Measurements from ENCODE around the gene NUTF2.
"Not testable (repeated sequence)": the region's sequence is repeated elsewhere in the genome, so short reads cannot be mapped to it uniquely, and the experiment has no call there.

The NUTF2 gene

DNA sequence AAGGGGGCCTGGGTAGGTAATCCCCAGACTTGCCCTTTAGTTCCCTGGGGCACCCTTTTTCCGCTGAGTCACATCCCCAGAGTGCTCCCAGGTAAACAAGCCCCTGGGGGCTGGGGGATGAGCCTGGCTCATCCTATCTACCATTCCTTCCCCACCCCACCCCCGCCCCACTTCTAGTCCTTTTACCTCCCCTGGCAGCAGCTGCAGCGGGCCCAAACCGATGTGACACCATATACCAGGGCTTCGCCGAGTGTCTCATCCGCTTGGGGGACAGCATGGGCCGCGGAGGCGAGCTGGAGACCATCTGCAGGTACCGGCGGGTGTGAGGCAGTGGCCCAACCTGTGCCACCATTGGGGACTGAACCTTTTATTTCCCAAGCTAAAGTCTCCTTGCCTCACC lies 38.8 kb downstream of the NUTF2 start:
- no peak for DNase-seq (ENCODE audit: low read depth in 3 of 3)

- no peak for DNase-seq (ENCODE audit: low read depth in 3 of 3)
Observed at GRCh38 chr16:67885976-67886375, 39.2 kb downstream of the NUTF2 start.

- DNase-seq (ENCODE audit: low read depth in 3 of 3), result no peak
Observed at GRCh38 chr16:67886387-67886786, 39.7 kb downstream of the NUTF2 start.

- DNase-seq (ENCODE audit: low read depth in 3 of 3), result no peak
Observed at GRCh38 chr16:67888331-67888730, 41.6 kb downstream of the NUTF2 start.

- DNase-seq (ENCODE audit: low read depth in 3 of 3), result no peak
Observed at GRCh38 chr16:67892375-67892774, 45.6 kb downstream of the NUTF2 start.

- DNase-seq (ENCODE audit: low read depth in 3 of 3), result peak; percentile 87 to 90 (median 90)
Observed at GRCh38 chr16:67892899-67893742, 46.4 kb downstream of the NUTF2 start, which contains the start of gene PSKH1. Gene PSKH1 (plus strand): TSS chr16:67893254. CDS start chr16:67908750, 15,496 bp downstream.

DNA sequence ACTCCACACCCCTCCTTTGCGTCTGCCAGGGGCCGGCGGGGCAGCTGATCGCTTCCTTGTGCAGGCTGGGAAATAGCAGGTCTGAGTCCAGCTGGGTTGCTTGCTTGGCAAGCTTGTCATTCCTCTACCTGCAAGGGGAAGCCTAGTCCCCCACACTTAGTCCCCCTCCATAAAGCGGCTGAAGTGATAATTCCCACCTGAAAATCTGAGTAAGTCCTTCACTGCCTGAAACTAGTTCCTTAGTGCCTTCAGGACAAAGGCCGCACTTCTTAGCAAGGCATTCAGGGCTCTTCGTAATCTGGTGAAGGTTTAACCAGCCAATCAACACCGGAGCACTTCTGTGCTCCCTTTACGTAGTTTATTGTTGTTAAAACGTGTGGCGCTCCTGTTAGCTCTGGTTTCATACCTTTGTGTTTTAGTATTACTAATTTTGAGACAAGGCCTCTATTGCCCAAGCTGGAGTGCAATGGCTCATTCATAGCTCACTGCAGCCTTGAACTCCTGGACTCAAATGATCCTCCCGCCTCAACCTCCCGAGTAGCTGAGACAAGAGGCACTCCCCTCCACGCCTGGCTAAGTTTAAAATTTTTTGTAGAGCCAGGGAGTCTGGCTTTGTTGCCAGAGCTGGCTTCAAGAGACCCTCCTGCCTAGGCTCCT lies 47.1 kb downstream of the NUTF2 start:
- DNase-seq (ENCODE audit: low read depth in 3 of 3), result no peak

- no peak for DNase-seq (ENCODE audit: low read depth in 3 of 3)
Observed at GRCh38 chr16:67897231-67897630, 50.5 kb downstream of the NUTF2 start.

DNA sequence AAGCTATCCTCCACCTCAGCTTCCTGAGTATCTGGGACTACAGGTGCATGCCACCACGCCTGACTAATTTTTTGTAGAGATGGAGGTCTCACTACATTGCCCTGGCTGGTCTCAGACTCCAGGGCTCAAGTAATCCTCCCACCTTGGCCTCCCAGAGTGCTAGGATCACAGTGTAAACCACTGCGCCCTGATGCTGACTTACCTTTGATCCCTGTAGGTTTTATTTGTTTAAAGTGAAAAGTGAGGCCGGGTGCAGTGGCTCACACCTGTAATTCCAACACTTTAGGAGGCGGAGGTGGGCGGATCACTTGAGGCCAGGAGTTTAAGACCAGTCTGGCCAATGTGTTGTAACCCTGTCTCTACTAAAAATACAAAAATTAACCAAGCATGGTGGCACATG lies 55.0 kb downstream of the NUTF2 start:
- no peak for DNase-seq (ENCODE audit: low read depth in 3 of 3)

DNA sequence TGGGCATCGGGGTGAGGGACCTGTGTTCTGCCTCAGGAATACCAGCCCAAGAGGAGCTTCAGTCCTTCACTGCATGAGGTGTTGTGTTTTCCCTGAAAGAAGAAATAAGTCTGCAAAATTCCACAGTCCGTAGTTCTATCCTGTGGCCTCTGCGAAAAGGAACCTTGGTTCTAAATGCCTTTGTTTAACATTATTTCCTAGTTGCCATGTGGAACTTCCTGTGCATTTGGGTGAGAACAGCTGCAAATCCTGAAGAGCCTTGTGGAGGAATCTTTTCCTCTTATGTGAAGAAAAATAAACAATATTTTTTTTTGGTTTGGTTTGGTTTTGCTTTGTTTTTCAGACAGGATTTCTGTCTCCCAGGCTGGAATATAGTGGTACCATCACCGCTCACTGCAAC lies 56.1 kb downstream of the NUTF2 start:
- DNase-seq (ENCODE audit: low read depth in 3 of 3), result no peak

DNA sequence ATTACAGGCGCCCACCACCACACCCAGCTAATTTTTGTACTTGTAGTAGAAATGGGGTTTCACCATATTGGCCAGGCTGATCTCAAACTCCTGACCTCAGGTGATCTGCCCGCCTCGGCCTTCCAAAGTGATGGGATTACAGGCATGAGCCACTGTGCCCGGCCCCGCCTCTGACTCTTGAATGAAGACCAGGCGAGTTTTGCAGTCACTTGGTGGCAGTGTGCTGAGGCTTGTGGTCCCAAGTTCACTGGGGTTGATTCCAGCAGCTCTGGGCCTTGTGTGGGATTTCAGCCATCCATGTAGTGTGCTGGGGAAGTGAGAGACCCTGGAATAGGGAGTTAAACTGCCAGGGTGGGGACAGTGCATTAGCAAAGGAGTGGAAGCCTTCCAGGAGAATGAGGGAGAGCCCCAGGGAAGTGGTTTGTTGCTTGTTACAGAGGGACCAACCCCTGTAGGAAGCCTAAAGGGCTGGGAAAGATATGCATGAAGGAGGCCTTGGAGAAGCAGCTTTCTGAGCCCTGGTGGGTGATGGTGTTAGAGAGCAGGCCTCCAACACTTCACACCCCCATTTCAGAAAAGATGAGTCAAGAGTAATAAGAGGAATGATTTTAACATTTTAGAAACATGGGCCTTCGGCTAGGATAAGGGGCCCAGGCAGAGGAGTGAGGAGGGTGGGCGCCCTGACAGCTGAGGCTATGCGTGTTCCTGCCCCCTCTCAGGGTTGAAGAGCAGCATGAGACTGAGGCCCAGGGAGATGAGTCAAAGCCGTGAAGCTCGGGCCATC lies 60.9 kb downstream of the NUTF2 start:
- DNase-seq (ENCODE audit: low read depth in 3 of 3), result no peak

DNA sequence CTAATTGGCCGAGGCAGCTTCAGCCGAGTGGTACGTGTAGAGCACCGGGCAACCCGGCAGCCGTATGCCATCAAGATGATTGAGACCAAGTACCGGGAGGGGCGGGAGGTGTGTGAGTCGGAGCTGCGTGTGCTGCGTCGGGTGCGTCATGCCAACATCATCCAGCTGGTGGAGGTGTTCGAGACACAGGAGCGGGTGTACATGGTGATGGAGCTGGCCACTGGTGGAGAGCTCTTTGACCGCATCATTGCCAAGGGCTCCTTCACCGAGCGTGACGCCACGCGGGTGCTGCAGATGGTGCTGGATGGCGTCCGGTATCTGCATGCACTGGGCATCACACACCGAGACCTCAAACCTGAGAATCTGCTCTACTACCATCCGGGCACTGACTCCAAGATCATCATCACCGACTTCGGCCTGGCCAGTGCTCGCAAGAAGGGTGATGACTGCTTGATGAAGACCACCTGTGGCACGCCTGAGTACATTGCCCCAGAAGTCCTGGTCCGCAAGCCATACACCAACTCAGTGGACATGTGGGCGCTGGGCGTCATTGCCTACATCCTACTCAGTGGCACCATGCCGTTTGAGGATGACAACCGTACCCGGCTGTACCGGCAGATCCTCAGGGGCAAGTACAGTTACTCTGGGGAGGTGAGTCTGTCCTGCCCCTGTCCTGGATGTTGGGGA lies 62.5 kb downstream of the NUTF2 start:
- DNase-seq (ENCODE audit: low read depth in 3 of 3), result no peak

- DNase-seq (ENCODE audit: low read depth in 3 of 3), result no peak
Observed at GRCh38 chr16:67910158-67910557, 63.4 kb downstream of the NUTF2 start.

- DNase-seq (ENCODE audit: low read depth in 3 of 3), result no peak
Observed at GRCh38 chr16:67914758-67915495, 68.2 kb downstream of the NUTF2 start.

- DNase-seq (ENCODE audit: low read depth in 3 of 3), result not testable (repeated sequence)
Observed at GRCh38 chr16:67915496-67915769, 68.7 kb downstream of the NUTF2 start.

DNA sequence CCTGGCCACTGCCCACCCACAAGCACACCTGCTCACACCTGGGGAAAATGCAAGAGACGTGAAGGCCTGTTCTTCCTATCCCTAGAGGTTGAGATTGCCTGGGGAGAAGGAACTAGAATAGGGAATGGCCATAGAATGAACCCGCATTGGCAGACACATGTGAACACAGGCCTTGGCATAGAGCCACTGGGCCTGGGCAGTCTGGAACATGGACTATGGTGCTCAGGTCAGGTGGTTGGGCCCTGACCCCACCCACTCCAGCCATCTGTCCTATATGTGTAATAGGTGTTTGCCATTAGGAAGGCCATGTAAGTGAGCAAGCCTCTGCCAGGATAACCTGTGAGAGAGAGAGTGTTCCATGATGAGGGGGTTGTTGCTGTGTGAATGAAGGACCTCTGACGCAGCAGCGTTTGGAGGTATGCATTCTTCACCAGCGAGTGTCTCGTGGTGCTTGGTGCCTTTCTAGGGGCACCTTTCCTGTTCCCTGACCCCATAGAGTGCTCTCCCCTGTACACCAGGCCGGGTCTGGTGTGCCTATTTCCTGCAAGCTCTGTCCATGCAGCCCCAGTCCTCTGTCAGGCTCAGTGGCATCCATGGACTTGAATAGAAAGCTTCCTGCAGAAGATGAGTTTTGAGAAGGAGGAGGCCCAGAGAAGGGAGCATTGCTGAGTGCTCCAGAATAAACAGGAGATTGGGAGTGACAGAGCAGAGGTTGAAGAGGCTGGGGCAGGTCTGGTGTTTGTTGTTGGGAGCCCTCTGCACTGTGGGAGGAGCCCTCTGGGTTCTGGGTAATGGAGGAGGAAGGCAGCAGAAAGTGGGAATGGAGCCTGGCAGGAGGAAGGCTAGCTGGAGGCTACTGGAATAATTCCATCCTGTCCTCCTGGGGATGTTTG lies 69.3 kb downstream of the NUTF2 start:
- DNase-seq (ENCODE audit: low read depth in 3 of 3), result no peak

DNA sequence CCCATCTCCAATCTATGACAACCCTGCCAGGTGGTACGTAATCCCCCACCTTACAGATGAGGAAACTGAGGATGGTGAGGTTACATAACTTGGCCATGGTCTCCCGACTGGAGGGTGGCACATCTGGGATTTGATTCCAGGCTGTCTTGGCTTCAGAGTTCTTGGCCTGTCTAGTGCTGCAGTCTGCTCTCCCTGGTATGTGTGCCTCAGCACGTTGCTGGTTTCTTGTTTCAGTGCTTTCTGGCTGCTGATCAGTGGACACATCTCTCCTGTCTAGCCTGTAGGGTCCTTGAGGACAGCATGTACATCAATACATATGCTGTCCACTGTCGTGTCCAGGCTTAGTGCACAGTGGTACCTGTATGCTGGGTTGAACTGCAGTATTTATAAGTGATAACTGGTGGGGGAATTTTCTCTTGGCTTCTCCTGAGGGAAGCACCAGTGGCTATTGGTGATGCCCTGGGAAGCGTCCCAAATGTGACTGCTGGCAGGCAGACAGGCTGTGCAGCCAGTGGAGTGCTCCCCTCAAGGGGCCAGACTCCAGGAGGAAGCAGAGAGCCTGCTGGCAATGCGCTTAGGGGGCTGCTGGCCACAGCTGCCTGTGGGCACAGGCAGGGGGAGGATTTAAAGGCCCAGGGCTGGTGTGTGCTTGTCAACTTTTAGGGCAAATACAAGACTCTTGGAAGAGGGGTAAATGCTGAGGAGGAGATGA lies 70.6 kb downstream of the NUTF2 start:
- no peak for DNase-seq (ENCODE audit: low read depth in 3 of 3)

- peak in 1 of 3 experiments; percentile 26 for DNase-seq (ENCODE audit: low read depth in 3 of 3)
Observed at GRCh38 chr16:67917852-67918236, 71.1 kb downstream of the NUTF2 start.

DNA sequence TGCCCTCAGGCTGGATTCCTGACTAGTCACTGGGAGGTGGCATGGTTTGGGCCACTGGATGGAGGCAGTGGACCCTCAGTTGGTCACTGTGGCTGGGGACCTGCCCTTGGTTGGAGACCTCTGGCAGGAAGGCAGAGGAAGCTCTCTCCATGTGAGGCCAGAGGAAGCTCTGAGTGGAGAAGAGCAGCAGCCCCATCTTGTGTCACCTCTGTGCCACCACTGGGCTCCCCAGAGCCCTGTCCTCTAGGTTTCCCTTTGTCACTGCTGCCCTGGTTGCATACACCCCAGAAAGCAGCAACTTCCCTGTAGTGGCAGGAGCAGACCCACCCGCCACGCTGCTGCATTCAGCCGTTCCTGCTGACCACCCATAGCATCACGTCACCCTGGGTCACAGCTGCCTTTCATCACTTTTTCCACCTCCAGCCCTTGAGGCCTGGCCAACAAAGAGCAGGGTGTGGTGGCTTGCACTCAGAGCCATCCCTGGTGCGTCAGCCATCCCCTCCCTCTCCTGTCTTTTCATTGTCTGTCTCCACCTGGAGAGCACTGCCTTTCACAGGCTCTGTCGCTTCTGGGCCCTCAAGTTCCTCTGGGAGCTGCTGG lies 73.0 kb downstream of the NUTF2 start:
- DNase-seq (ENCODE audit: low read depth in 3 of 3), result no peak

All from stimulated activated CD4-positive, alpha-beta T cell treated with anti-CD3 and anti-CD28 coated beads, TNF-alpha, amount 100 ng/mL, for 4 hours (primary cell).